Activated CD4-positive, alpha-beta T cell treated with anti-CD3 and anti-CD28 coated beads for 36 hours (primary cell): ENCODE measurements around the gene COL5A1. TPM values are rescaled to one million over a fixed set of nuclear protein-coding genes. Genes with fewer than 3 reads are reported as not detected.

ENCODE experiments used
- ATAC-seq: fragments of 200-7000 bp; cut with Tn5 transposase; one replicate; pipeline ENCODE4 v1.10.0; 2021; ENCODE audit warnings: mild to moderate bottlenecking, moderate library complexity
- CTCF ChIA-PET: fragments of 350-600 bp; sonication (Branson Sonifier 250); formaldehyde crosslinking; loops from one replicate; lab custom pipeline; 2021; ENCODE audit warnings: antibody characterized with exemption; lab: Charles Lee
- POLR2A ChIA-PET: fragments of 350-600 bp; sonication (Branson Sonifier 250); formaldehyde crosslinking; loops from one replicate; lab custom pipeline; 2021; ENCODE audit warnings: antibody characterized with exemption, inconsistent platforms; lab: Charles Lee
- DNase-seq: peaks from one replicate; pipeline ENCODE4 v3.0.0-alpha.2; 2020
- H3K27ac Mint-ChIP-seq: one replicate; pipeline ENCODE4 v1.8.0; 2021; ENCODE audit warnings: mixed read lengths
- H3K27me3 Mint-ChIP-seq: one replicate; pipeline ENCODE4 v1.8.0; 2021; ENCODE audit warnings: mixed read lengths
- H3K36me3 Mint-ChIP-seq: one replicate; pipeline ENCODE4 v1.8.0; 2021; ENCODE audit warnings: low read depth, mixed read lengths
- H3K4me1 Mint-ChIP-seq: one replicate; pipeline ENCODE4 v1.8.0; 2021; ENCODE audit warnings: mixed read lengths
- H3K4me3 Mint-ChIP-seq: one replicate; pipeline ENCODE4 v1.8.0; 2021; ENCODE audit warnings: mild to moderate bottlenecking, moderate library complexity, mixed read lengths
- H3K9me3 Mint-ChIP-seq: one replicate; pipeline ENCODE4 v1.8.0; 2021; ENCODE audit warnings: low read depth, mixed read lengths
- intact Hi-C, 2 experiments: fragments of 100-400 bp; cut with DNase I in 1 of 2; cut with micrococcal nuclease in 1 of 2; formaldehyde crosslinking; loops; one replicate each; pipeline versions ENCODE4 v1.14.2 to v1.15.1; 2022 to 2024; cut with DNase I, micrococcal nuclease
- microRNA-seq: library from miRNA; unstranded; fragments of <30 nt; microRNA quantifications from one replicate; pipeline ENCODE4 v1.2.0, GENCODE V29; 2021; ENCODE audit warnings: borderline replicate concordance
- total RNA-seq, 2 experiments: library from RNA; stranded (reverse); gene quantifications; one replicate each; pipeline ENCODE4 v1.2.3, GENCODE V29; 2021

COL5A1 gene
- total RNA-seq, 2 experiments from 2014 or later = 0.07 to 0.16 TPM

- intact Hi-C loops = no loop called here
- Mint-ChIP-seq H3K27me3 (peaks cover under 1% of the 10 kb centered on the region), H3K36me3 (no peaks in the 10 kb centered on the region), H3K9me3 (no peaks in the 10 kb centered on the region), H3K4me1 (no peaks in the 10 kb centered on the region), H3K27ac (no peak overlapping the region), H3K4me3 (no peak overlapping the region)
- no peak for ATAC-seq
- no peak for DNase-seq
- POLR2A ChIA-PET = no interaction called here
- CTCF ChIA-PET = no interaction called here
These were observed 247.1 kb downstream of the COL5A1 start for GRCh38 chr9:134888603-134889190.

DNA sequence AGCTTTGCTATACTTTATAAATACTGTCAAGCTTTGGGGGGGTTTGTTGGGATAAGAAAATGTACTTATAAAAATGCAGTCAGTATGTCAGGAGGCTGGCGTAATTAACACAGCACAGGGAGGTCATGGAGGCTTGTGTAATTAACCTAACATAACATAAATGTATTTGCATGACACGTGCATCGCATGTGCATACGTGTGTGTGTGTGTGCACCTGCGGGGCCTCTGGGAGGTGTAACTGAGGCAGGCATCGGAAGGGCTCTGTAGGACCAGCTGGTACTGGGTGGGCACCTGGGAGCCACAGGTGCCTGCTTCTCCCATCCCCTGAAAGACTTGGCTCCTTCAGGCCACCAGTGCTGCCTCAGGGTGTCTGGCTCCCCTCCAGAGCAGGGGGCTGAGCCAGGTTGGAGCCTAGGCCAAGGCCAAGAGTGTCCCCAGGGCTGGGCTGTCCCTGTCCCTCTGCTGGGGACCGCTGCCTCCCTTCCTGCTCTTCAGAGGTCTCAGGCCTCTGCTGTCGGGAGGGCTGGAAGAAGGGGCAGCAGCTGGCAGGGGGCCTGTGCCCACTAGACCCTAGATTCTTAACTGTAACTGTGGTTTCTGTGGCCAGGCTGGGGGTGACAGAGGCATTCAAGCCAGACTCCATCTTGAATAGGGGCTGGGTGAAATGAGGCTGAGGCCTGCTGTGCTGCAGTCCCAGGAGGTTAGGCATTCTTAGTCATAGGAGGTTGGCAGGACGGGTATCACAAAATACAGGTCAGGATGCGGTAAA is 248.0 kb downstream of the COL5A1 start:
- no peak for DNase-seq
- no peaks in the 10 kb centered on the region for H3K4me1 Mint-ChIP-seq
- no peaks in the 10 kb centered on the region for H3K36me3 Mint-ChIP-seq
- no peak for ATAC-seq
- H3K27ac Mint-ChIP-seq = no peak overlapping the region
- CTCF ChIA-PET = no interaction called here
- H3K4me3 Mint-ChIP-seq = no peak overlapping the region
- peaks cover 3% of the 10 kb centered on the region for H3K27me3 Mint-ChIP-seq
- intact Hi-C loops = no loop called here
- POLR2A ChIA-PET = no interaction called here
- no peaks in the 10 kb centered on the region for H3K9me3 Mint-ChIP-seq

DNA sequence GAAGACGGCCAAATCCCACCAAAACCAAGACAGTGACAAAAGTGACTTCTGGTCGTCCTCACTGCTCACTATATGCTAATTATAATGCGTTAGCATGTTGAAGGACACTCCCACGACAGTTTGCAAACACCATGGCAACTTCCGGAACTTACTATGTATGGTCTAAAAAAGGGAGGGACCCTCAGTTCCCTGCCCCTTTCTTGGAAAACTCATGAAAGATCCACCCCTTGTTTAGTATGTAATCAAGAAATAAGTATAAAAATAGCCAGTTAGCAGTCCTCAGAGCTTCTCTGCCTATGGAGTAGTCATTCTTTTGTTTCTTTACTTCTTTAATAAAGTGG is 248.5 kb downstream of the COL5A1 start:
- no peaks in the 10 kb centered on the region for H3K4me1 Mint-ChIP-seq
- no peak overlapping the region for H3K4me3 Mint-ChIP-seq
- ChIA-PET POLR2A (no interaction called here), CTCF (no interaction called here)
- DNase-seq (no peak), ATAC-seq (no peak)
- H3K27me3 Mint-ChIP-seq = peaks cover 4% of the 10 kb centered on the region
- intact Hi-C loops = no loop called here
- H3K27ac Mint-ChIP-seq = no peak overlapping the region
- H3K9me3 Mint-ChIP-seq = peaks cover 4% of the 10 kb centered on the region
- no peaks in the 10 kb centered on the region for H3K36me3 Mint-ChIP-seq

DNA sequence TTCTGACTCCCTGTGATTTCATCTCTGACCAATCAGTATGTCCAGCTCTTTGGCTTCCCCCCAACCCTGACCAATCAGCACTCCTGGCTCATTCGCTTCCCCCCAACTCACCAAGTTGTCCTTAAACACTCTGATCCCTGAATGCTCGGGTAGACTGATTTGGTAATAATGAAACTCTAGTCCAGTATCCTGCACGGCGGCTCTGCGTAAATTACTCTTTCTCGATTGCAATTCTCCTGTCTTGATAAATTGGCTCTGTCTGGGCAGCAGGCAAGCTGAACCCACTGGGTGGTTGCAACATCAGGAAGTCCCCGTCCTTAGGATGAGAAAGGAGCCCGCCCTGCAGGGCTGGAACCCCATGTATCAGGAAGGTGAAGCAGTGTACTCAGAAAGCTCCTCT is 249.4 kb downstream of the COL5A1 start:
- Mint-ChIP-seq H3K9me3 (peaks cover 6% of the 10 kb centered on the region), H3K27me3 (peaks cover 7% of the 10 kb centered on the region), H3K4me3 (no peak overlapping the region), H3K36me3 (no peaks in the 10 kb centered on the region), H3K4me1 (no peaks in the 10 kb centered on the region), H3K27ac (no peak overlapping the region)
- no peak for ATAC-seq
- POLR2A ChIA-PET = no interaction called here
- CTCF ChIA-PET = interaction anchor here (0.6 kb wide), 1 partner anchor 711 kb away, joined by 3 read pairs; no protein-coding TSS in a partner anchor
- intact Hi-C loops = no loop called here
- no peak for DNase-seq

DNA sequence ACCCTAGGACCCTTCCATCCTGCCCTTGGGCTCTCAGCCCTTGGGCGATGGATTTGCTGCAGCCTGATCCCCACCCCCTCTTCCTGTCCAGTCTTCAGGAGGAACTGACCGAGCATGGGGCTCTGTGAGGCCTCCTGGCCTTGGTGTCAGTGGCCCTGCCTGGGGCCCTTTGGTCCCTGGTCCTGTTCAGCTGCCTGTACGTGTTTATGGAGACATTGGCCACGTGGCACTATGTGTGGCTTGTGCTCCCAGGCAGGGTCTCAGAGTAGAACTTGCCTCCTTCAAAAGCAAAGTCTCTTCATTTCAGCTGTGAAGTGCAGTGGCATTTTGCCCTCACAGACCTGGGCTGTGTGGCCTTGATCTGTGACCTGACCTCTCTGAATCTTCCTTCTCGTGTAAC is 250.1 kb downstream of the COL5A1 start:
- Mint-ChIP-seq H3K9me3 (peaks cover 6% of the 10 kb centered on the region), H3K27ac (no peak overlapping the region), H3K27me3 (peaks cover 7% of the 10 kb centered on the region), H3K36me3 (no peaks in the 10 kb centered on the region), H3K4me3 (no peak overlapping the region), H3K4me1 (no peaks in the 10 kb centered on the region)
- ChIA-PET POLR2A (no interaction called here), CTCF (no interaction called here)
- DNase-seq (no peak), ATAC-seq (no peak)
- intact Hi-C loops = no loop called here

GRCh38 chr9:134892221-134892620 is 250.6 kb downstream of the COL5A1 start:
- intact Hi-C loops = no loop called here
- Mint-ChIP-seq H3K4me1 (no peaks in the 10 kb centered on the region), H3K36me3 (no peaks in the 10 kb centered on the region), H3K4me3 (no peak overlapping the region), H3K9me3 (peaks cover 6% of the 10 kb centered on the region), H3K27me3 (peaks cover 7% of the 10 kb centered on the region), H3K27ac (no peak overlapping the region)
- no peak for DNase-seq
- CTCF ChIA-PET = no interaction called here
- ATAC-seq = no peak
- POLR2A ChIA-PET = no interaction called here

- ChIA-PET CTCF (no interaction called here), POLR2A (no interaction called here)
- ATAC-seq (no peak), DNase-seq (no peak)
- H3K27me3 Mint-ChIP-seq = peaks cover 7% of the 10 kb centered on the region
- no peak overlapping the region for H3K4me3 Mint-ChIP-seq
- intact Hi-C loops = no loop called here
- H3K9me3 Mint-ChIP-seq = peaks cover 6% of the 10 kb centered on the region
- H3K36me3 Mint-ChIP-seq = no peaks in the 10 kb centered on the region
- H3K4me1 Mint-ChIP-seq = no peaks in the 10 kb centered on the region
- H3K27ac Mint-ChIP-seq = no peak overlapping the region
These were observed 251.3 kb downstream of the COL5A1 start for GRCh38 chr9:134892820-134893420.

Small RNAs within 50 kb of the gene (microRNA-seq; reads per million reads assigned to microRNA genes)
- gene MIR3689A (not detected), gene MIR3689B (not detected), gene MIR3689C (not detected), gene MIR3689D1 (not detected), gene MIR3689D2 (not detected), gene MIR3689E (not detected), gene MIR3689F (not detected)

Other genes with a start within 250 kb of the COL5A1 start
- gene FCN2, start 239.0 kb downstream of the COL5A1 start, total RNA-seq = not detected